Heart left ventricle (tissue), 16 donors: ENCODE measurements around the gene CTTNBP2NL. TPM values are rescaled to one million over a fixed set of nuclear protein-coding genes. Genes with fewer than 3 reads are reported as not detected.

Experiments
- ATAC-seq, 4 donors: fragments of 200-7000 bp; cut with Tn5 transposase; one replicate each; pipeline ENCODE4 v1.9.1; 2020 to 2022; ENCODE audit warnings: moderate library complexity in 4 of 4, mild to moderate bottlenecking in 3 of 4, moderate number of reproducible peaks in 1 of 4
- DNase-seq, 5 donors: peaks; one replicate each; pipeline ENCODE4 v3.0.0-alpha.2; 2020
- H3K27ac ChIP-seq, 12 donors: fragments of 200-600 bp; sonication (generic) in 4 of 12; one replicate each; pipeline versions ENCODE4 v1.5.0 to v1.8.0; 2016 to 2022; ENCODE audit warnings: mild to moderate bottlenecking in 2 of 12
- H3K27me3 ChIP-seq, 9 donors: fragments of 200-600 bp; sonication (generic) in 2 of 9; one replicate each; pipeline versions ENCODE4 v1.5.1 to v1.8.0; 2016 to 2022; ENCODE audit warnings: mild to moderate bottlenecking in 3 of 9
- H3K36me3 ChIP-seq, 9 donors: fragments of 200-600 bp; sonication (generic) in 2 of 9; one replicate each; pipeline versions ENCODE4 v1.5.0 to v1.8.0; 2018 to 2022; ENCODE audit warnings: mild to moderate bottlenecking in 2 of 9
- H3K4me1 ChIP-seq, 12 donors: fragments of 200-600 bp; sonication (generic) in 4 of 12; one replicate each; pipeline versions ENCODE4 v1.5.0 to v1.8.0; 2016 to 2022; ENCODE audit warnings: mild to moderate bottlenecking in 3 of 12
- H3K4me3 ChIP-seq, 12 donors: fragments of 200-600 bp; sonication (generic) in 4 of 12; one replicate each; pipeline versions ENCODE4 v1.5.0 to v1.8.0; 2017 to 2022; ENCODE audit warnings: mild to moderate bottlenecking in 9 of 12, moderate library complexity in 4 of 12
- H3K9me3 ChIP-seq, 12 donors: fragments of 200-600 bp; sonication (generic) in 4 of 12; one replicate each; pipeline versions ENCODE4 v1.5.0 to v1.8.0; 2016 to 2022; ENCODE audit warnings: mild to moderate bottlenecking in 1 of 12
- CTCF ChIP-seq, 12 donors: fragments of 200-600 bp; sonication (generic) in 4 of 12; IDR thresholded peaks; one replicate each; pipeline versions ENCODE4 v1.5.0 to v1.8.0; 2018 to 2022; ENCODE audit warnings: antibody characterized with exemption in 12 of 12, mild to moderate bottlenecking in 5 of 12
- POLR2A ChIP-seq, 2 donors: fragments of 450-650 bp; IDR thresholded peaks; one replicate each; pipeline ENCODE4 v1.6.1; 2017; ENCODE audit warnings: antibody characterized with exemption in 2 of 2, mild to moderate bottlenecking in 2 of 2, moderate library complexity in 2 of 2
- WGBS, 4 donors: extraction: QIAGEN DNeasy Blood & Tissue Kit in 2 of 4; methylation state at CpG; one replicate each; pipeline versions ENCODE4 v1.1.5 to v1.1.7; 2013 to 2018; 5-methylcytosine and 5-hydroxymethylcytosine counted together
- intact Hi-C, 10 donors: fragments of 100-400 bp; cut with DNase I; formaldehyde crosslinking; loops; one replicate each; pipeline versions ENCODE4 v1.11.1 to v1.14.2; 2022
- polyA plus RNA-seq, 2 donors: library from polyadenylated mRNA; stranded (reverse); fragments of 200-250 nt; gene quantifications; one replicate each; pipeline ENCODE4 v1.2.3, GENCODE V29; 2013
- total RNA-seq, 9 donors: library from RNA; depleted of rRNA in 2 of 9; stranded (reverse); fragments of >200 nt in 2 of 9; fragmentation: NEBNext Ultra II Directional in 3 of 9; extraction: Animal tissue kit (Norgen Biotek cat#: 25700) in 3 of 9; gene quantifications; one replicate each; pipeline versions ENCODE4 v1.1.0 to v1.2.4, GENCODE V29; 2016 to 2023
- donor health status: ischemic (EF 13 %, LVEDD 7.1; RV severe dilation, severe dysfunction).
- donor health status: healthy with polysubstance abuse.
- donor health status: DM: no; HTN: yes; CAD: no.
- donor health status: DM: no; HTN: no; CAD: no.
- donor health status: ischemic (EF 25% LVEDD 6.9; RV normal size, moderate dysfunction).
- donor health status: ischemic (EF 25% LVEDD 5.7; RV mildly dilated, moderate dysfunction).
- donor health status: healthy.
- donor health status: DM: yes; HTN: yes; CAD: no.
- donor health status: ischemic (EF 35%, LVEDD 5.7; RV mildly dilated, moderate dysfunction).
- donor health status: nonischemic (EF 11% LVEDD 7.7; RV severe dilation, severe dysfunction).
- donor health status: DM: yes; HTN: yes; CAD: no.
- donor health status: PGD.
- donor health status: ischemic (EF 29% LVEDD 5.4; RV normal size, mild dysfunction).
- donor health status: nonischemic (EF 23%, LVEDD 6.1; RV moderate dilation, normal function).

CTTNBP2NL gene
- total and polyA plus RNA-seq, 11 donors: 4.6 to 22.8 (median 14.1) TPM

- H3K27me3 ChIP-seq: peaks cover 0 to 68% (median 11%) of the 10 kb centered on the region in 9 donors
- 62 to 72% (median 69%) methylated on average over 6 of the region's 6 CpGs for WGBS, 4 donors
- intact Hi-C loops: loop anchor here in 7 of 10 donors (5.0 to 10.0 kb wide), 5 partner anchors 107 to 202 kb away; partner anchors contain the start of genes RHOC (in 5 of the 7), CAPZA1 (in 2 of the 7), MOV10 (in 2 of the 7) and ST7L (in 2 of the 7)
- no peak overlapping the region for H3K27ac ChIP-seq
- H3K4me1 ChIP-seq: peaks cover 0 to 41% (median 26%) of the 10 kb centered on the region in 12 donors
- H3K4me3 ChIP-seq: no peak overlapping the region
- no peaks in the 10 kb centered on the region for H3K9me3 ChIP-seq
- DNase-seq: no peak
- H3K36me3 ChIP-seq: no peaks in the 10 kb centered on the region
- TF ChIP-seq POLR2A (IDR thresholded peaks at IDR 0.05): no peak
- no peak for TF ChIP-seq CTCF (IDR thresholded peaks at IDR 0.05)
- ATAC-seq: no peak
Measured at GRCh38 chr1:112504661-112505399, 108.8 kb downstream of the CTTNBP2NL start.

GRCh38 chr1:112505400-112505785 is 109.4 kb downstream of the CTTNBP2NL start:
- Histone ChIP-seq H3K36me3 (no peaks in the 10 kb centered on the region), H3K9me3 (no peaks in the 10 kb centered on the region), H3K27me3 (peaks cover 0 to 68% (median 11%) of the 10 kb centered on the region in 9 donors), H3K4me1 (peaks cover 0 to 41% (median 26%) of the 10 kb centered on the region in 12 donors), H3K27ac (no peak overlapping the region), H3K4me3 (no peak overlapping the region)
- ATAC-seq (no peak), DNase-seq (no peak)
- TF ChIP-seq CTCF (IDR thresholded peaks at IDR 0.05) (no peak), POLR2A (IDR thresholded peaks at IDR 0.05) (no peak)
- intact Hi-C loops: loop anchor here in 7 of 10 donors (10.0 kb wide), 3 partner anchors 109 to 199 kb away; partner anchors contain the start of genes RHOC (in 4 of the 7), CAPZA1 (in 2 of the 7), MOV10 (in 2 of the 7) and ST7L (in 2 of the 7)
- WGBS, 4 donors: 81 to 100% (median 94%) methylated on average over 1 of the region's 1 CpG

GRCh38 chr1:112505878-112506277 is 109.9 kb downstream of the CTTNBP2NL start:
- intact Hi-C loops: loop anchor here in 7 of 10 donors (10.0 kb wide), 3 partner anchors 109 to 199 kb away; partner anchors contain the start of genes RHOC (in 4 of the 7), CAPZA1 (in 2 of the 7), MOV10 (in 2 of the 7) and ST7L (in 2 of the 7)
- Histone ChIP-seq H3K27me3 (peaks cover 0 to 63% (median 11%) of the 10 kb centered on the region in 9 donors), H3K4me3 (no peak overlapping the region), H3K4me1 (peaks cover 0 to 41% (median 26%) of the 10 kb centered on the region in 12 donors), H3K27ac (no peak overlapping the region), H3K36me3 (no peaks in the 10 kb centered on the region), H3K9me3 (no peaks in the 10 kb centered on the region)
- TF ChIP-seq CTCF (IDR thresholded peaks at IDR 0.05): no peak
- no peak for TF ChIP-seq POLR2A (IDR thresholded peaks at IDR 0.05)
- DNase-seq (no peak), ATAC-seq (no peak)
- 91 to 95% (median 92%) methylated on average over 3 of the region's 3 CpGs for WGBS, 4 donors

- no peak for ATAC-seq
Measured at GRCh38 chr1:112506306-112506705, 110.3 kb downstream of the CTTNBP2NL start.

More at GRCh38 chr1:112506306-112506705, 110.3 kb downstream of the CTTNBP2NL start:
- WGBS, 4 donors: 88 to 93% (median 91%) methylated on average over 2 of the region's 2 CpGs
- intact Hi-C loops: loop anchor here in 7 of 10 donors (10.0 kb wide), 3 partner anchors 108 to 198 kb away; partner anchors contain the start of genes RHOC (in 4 of the 7), CAPZA1 (in 2 of the 7), MOV10 (in 2 of the 7) and ST7L (in 2 of the 7)
- H3K4me3 ChIP-seq: no peak overlapping the region
- TF ChIP-seq POLR2A (IDR thresholded peaks at IDR 0.05) (no peak), CTCF (IDR thresholded peaks at IDR 0.05) (no peak)
- peaks cover 0 to 59% (median 11%) of the 10 kb centered on the region in 9 donors for H3K27me3 ChIP-seq
- H3K9me3 ChIP-seq: no peaks in the 10 kb centered on the region
- DNase-seq: no peak
- no peak overlapping the region for H3K27ac ChIP-seq
- peaks cover 0 to 41% (median 26%) of the 10 kb centered on the region in 12 donors for H3K4me1 ChIP-seq
- H3K36me3 ChIP-seq: no peaks in the 10 kb centered on the region
